HL-60 (cell line): ENCODE measurements around the gene PI4KB.

Source experiments
- DNase-seq, 2 experiments: peaks; one replicate each; pipeline ENCODE4 v3.0.0-alpha.2; 2010 to 2020; ENCODE audit warnings: low read depth in 1 of 2, low spot score in 1 of 2
- H3K27ac ChIP-seq: fragments of 250-450 bp; sonication (Bioruptor Pico); replicated peaks from 2 replicates; pipeline ENCODE4 v1.5.1; 2020; ENCODE audit warnings: mild to moderate bottlenecking, moderate library complexity
- H3K27me3 ChIP-seq: fragments of 250-450 bp; sonication (Bioruptor Pico); 2 replicates; pipeline ENCODE4 v1.5.1; 2021; ENCODE audit warnings: mild to moderate bottlenecking, moderate library complexity; ENCODE audit not compliant: insufficient read depth, poor library complexity, severe bottlenecking
- H3K4me3 ChIP-seq: replicated peaks from 2 replicates; pipeline ENCODE4 v1.5.1; 2011; ENCODE audit warnings: mild to moderate bottlenecking, control low read depth, low read length; ENCODE audit not compliant: insufficient read depth
- CTCF ChIP-seq: IDR thresholded peaks from one replicate; pipeline ENCODE4 v1.5.1; 2011; ENCODE audit warnings: low read length, control low read depth, inconsistent platforms; ENCODE audit not compliant: insufficient read depth
- GABPA ChIP-seq: IDR thresholded peaks from 2 replicates; pipeline ENCODE4 v1.6.1; 2012; ENCODE audit warnings: low read depth
- POLR2AphosphoS5 ChIP-seq: IDR thresholded peaks from 2 replicates; pipeline ENCODE4 v1.6.1; 2012; ENCODE audit warnings: low read depth
- REST ChIP-seq: IDR thresholded peaks from 2 replicates; pipeline ENCODE4 v1.6.1; 2012; ENCODE audit warnings: low read depth; ENCODE audit not compliant: insufficient replicate concordance
- SPI1 ChIP-seq: IDR thresholded peaks from 2 replicates; pipeline ENCODE4 v1.6.1; 2012; ENCODE audit warnings: low read depth, mild to moderate bottlenecking, borderline replicate concordance

PI4KB gene

GRCh38 chr1:151336556-151336955 is 9.3 kb upstream of the PI4KB start:
- no peak for DNase-seq
- no peak for TF ChIP-seq GABPA
- no peak for TF ChIP-seq CTCF
- TF ChIP-seq REST = no peak
- TF ChIP-seq SPI1 = no peak
- no peak for TF ChIP-seq POLR2AphosphoS5
- Histone ChIP-seq H3K4me3 (no peak overlapping the region), H3K27ac (no peak overlapping the region), H3K27me3 (no peaks in the 10 kb centered on the region)

- DNase-seq = no peak
- H3K4me3 ChIP-seq = no peak overlapping the region
- no peaks in the 10 kb centered on the region for H3K27me3 ChIP-seq
- no peak for TF ChIP-seq REST
- no peak for TF ChIP-seq CTCF
- TF ChIP-seq POLR2AphosphoS5 = no peak
- no peak for TF ChIP-seq SPI1
- no peak overlapping the region for H3K27ac ChIP-seq
Measured at GRCh38 chr1:151334822-151335221, 7.6 kb upstream of the PI4KB start.

- no peak for DNase-seq
- no peak for TF ChIP-seq POLR2AphosphoS5
- TF ChIP-seq CTCF = no peak
- peak overlapping the region; percentile 97 for H3K27ac ChIP-seq
- no peaks in the 10 kb centered on the region for H3K27me3 ChIP-seq
- peak overlapping the region; percentile 35 for H3K4me3 ChIP-seq
Measured at GRCh38 chr1:151327903-151328674, 873 bp upstream of the PI4KB start.

- H3K4me3 ChIP-seq = peak overlapping the region; percentile 70
- H3K27ac ChIP-seq = peak overlapping the region; percentile 97
- H3K27me3 ChIP-seq = no peaks in the 10 kb centered on the region
- peak; percentile 52 to 83 for DNase-seq
- TF ChIP-seq REST = no peak
- TF ChIP-seq POLR2AphosphoS5 = peak; percentile 63
- peak; percentile 72; the same call in 1 of the 2 replicates for TF ChIP-seq SPI1
- no peak for TF ChIP-seq CTCF
- no peak for TF ChIP-seq GABPA
Measured at GRCh38 chr1:151326619-151327222, 495 bp downstream of the PI4KB start.
